ENCODE measurements around the gene PNLIP.

The PNLIP gene

DNA sequence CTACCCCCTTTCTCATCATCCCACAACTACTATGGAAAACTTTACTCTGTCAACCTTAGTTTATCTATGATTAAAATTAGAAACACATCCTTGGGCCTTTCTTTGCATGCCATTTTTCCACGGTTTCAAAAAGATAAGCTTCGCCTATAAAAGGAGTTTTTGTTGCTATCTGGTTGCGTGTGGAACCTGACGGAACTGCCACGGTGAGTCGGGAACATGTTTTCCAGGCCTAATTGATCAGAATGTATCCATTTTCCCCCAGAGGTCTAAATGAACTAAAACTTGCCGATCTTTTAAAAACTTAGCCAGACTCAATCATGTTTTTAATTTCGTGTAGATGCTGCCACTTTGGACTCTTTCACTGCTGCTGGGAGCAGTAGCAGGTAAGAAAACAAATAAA, at the start of gene PNLIP:
Gene PNLIP (plus strand): TSS at position 176 of the 400 bp plus-strand sequence. CDS start 162 bp downstream, at position 338.
- no peak for DNase-seq (ENCODE audit: low spot score)

DNA sequence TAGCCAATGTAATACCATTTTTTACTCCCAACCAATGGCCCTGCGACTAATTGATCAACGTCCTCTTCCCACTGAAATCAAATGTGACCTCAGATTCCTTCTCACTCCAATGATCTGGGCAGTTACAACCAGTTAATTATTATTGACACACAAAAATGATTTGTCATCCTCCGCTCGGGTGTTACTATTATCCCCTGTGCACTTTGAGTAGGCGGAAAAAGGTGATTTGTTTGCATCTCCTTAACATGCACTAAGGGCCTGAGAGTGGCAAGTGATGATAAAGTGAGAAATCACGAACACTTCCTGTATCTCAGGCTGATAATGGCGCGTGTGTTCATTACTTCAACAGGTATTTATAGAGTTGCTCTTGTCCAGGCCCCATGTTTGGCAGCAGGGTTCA, 40.9 kb upstream of the PNLIP start:
- no peak for DNase-seq (ENCODE audit: low spot score)

GRCh38 chr10:116510565-116510964, 35.2 kb upstream of the PNLIP start:
- DNase-seq (ENCODE audit: low spot score), result no peak

DNA sequence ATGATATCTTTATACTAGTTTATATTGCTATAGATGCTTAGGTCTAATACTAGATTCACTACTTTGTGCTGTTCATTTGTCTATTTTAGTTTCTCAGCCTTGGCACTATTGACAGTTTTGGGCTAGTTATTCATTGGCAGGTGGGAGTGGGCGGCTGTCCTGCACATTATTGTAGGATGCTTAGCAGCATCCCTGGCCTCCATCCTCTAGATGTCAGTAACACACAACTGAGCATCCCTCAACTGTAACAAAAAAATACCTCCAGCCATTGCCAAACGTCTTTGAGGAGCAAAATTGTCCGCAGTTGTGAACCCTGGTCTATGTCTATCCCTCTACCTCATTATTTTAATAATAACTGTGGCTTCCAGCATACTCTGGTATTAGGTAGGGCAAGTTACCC, 34.4 kb upstream of the PNLIP start:
- DNase-seq (ENCODE audit: low spot score), result no peak

DNA sequence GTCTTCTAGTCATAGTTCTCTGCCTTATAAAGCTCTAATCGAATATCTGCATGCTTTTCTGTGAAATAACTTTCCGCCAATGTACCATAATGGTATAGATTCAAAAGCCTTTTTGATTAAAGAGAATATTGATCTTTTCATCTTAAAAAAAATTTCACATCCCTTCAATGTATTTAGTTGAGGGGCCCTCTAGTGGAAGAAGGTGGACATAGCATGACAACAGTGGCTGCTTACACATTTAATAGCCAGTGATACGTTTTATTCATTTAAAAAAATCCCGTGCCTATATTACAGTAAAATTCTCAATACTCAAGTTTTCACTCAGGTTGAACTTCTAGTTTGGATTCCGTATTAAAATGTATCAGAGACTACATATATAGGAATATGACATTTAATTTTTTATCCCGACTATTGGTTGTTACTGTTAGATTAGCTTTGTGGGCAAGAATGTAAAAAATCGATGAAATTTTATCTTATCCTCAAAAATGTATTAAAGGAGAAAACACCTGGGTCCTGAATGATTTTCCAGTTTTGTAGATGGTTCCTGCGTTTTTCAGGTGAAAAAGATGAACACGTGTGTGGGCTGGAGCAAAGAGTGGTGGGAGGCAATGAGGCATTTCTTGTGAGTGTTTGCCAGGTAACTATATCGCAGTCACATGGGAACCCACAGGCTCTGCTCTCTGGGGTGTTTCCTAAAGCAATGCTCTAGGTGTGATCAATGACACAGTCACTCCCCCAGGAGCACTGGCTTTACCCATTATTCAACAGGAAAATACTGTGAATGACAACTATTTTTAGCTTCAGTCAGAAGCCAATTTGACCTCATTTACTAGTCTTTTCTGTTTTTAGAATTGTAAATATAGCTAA, 24.1 kb upstream of the PNLIP start:
- DNase-seq (ENCODE audit: low spot score), result no peak

- no peak for DNase-seq (ENCODE audit: low spot score)
Observed at GRCh38 chr10:116522803-116523381, 22.8 kb upstream of the PNLIP start.

- no peak for DNase-seq (ENCODE audit: low spot score)
Observed at GRCh38 chr10:116524736-116525135, 21.0 kb upstream of the PNLIP start.

DNA sequence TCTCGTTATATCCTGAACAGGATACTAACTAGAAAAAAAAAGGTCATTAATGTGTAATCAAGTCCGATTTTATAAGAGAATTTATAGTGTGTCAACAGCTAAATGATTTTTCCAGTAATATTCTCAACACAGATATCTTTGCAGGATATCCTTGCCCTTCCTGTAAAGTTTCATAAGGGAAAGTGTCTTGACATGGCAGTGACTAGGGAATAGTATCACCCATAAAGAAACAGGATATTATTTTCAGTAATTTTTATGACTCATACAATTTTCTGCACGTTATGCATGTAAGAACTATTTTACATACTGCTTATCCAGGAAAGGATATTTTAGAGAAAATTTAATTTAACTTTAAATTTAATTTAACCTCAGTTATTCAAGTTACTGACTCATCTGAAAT, 19.5 kb upstream of the PNLIP start:
- no peak for DNase-seq (ENCODE audit: low spot score)

GRCh38 chr10:116536810-116537209, 8.9 kb upstream of the PNLIP start:
- DNase-seq (ENCODE audit: low spot score), result no peak

DNA sequence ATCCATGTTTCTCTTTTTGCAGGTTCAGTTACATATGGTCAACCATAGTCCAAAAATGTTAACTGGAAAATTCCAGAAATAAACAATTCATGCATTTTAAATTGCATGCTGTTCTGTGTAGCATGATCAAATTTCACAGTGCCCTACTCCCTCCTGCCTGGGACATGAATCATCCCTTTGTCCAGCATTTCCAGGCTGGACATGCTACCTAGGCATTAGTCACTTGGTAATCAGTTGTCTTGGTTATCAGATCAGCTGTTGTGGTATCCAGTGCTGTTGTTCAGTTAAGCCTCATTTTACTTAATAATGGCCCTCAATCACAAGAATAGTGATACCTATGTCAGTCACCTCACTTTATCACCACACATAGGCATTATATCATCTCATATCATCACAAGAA, 7.3 kb upstream of the PNLIP start:
- DNase-seq (ENCODE audit: low spot score), result no peak

GRCh38 chr10:116538992-116539391, 6.7 kb upstream of the PNLIP start:
- DNase-seq (ENCODE audit: low spot score), result no peak

- DNase-seq (ENCODE audit: low spot score), result no peak
Observed at GRCh38 chr10:116540814-116541213, 4.9 kb upstream of the PNLIP start.

DNA sequence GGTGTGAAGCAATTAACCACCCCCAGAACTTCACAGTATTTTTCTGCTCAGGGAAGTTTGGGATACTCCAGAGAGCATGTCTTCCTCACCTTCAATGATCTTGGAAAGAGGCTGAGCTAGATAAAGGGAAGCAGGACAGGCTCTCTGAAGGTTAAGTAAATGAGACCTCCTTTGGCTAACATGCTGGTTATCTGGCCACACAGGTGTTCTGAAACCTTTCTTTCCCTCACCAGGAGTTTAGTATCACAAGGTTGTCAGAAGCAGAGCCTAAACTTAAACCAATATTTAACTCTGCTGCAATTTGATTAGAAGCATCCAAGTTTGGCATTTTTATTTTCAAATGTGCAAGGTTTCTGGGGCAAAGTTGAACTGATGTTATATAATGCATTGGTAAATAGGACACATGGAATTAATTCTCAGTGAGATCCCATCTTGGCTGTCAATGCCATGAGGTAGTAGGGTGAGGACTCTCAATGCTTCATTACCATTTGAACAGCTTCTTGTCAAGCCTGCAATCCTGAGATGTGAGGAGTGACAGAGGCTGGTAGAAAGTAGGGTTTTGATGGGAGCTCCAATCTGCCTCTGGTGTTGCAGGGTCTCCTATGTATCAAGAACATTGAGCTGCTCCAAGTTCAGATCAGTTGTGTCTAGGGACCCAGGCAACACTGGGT, 3.6 kb upstream of the PNLIP start:
- no peak for DNase-seq (ENCODE audit: low spot score)

DNA sequence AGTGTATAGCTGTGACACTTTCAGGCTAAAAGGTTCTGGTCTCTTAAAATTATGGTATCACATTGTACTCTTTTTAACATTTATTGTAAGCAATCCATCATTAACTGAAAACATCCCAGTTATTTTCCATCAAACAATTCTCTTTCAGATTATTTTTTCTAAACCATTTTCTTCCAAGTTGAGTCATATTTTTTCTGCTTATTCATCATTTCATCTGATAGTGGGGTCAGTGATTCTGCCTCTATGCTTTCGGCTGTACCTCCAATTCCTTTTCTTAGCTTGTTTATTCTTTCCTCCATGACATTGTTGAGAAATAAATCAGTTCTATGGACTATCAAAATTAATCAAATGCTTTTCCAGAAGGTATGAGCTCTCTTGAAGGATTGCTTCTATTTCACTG, 609 bp upstream of the PNLIP start:
- no peak for DNase-seq (ENCODE audit: low spot score)

DNA sequence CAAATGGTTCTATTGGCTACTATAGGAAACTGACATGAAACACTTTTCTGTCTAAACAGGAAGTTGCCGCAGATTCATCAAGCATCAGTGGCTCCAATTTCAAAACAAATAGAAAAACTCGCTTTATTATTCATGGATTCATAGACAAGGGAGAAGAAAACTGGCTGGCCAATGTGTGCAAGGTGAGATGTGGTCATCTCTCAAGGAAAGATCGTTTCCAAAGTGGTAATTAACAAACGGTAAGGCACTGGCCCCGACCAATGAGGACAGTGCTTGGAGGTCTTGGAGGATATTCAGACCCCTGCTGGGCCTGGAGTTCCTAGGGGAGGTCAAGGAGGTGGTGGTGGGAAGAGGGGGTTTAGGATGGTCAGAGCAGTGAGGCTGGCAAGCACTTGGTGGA, 2.6 kb downstream of the PNLIP start:
- no peak for DNase-seq (ENCODE audit: low spot score)

DNA sequence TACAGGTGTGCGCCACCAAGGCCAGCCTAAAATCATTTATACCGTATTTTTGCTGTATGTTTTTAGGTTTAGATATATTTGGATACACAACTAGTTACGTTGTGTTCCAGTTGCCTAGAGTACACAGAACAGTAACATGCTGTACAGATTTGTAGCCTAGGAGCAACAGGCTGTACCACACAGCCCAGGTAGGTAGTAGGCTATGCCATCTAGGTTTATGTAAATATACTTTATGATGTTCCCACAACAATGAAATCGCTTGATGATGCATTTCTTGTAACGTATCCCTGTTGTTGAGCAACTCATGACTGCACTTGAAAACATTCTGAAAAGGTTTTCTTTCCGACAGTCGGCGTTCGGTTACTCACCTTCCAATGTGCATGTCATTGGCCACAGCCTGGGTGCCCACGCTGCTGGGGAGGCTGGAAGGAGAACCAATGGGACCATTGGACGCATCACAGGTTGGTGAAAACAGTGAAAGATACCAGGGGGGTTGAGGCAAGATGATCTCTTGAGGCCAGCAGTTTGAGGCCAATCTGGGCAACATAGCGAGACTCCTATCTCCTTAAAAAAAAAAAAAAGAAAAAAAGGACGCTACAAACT, 7.7 kb downstream of the PNLIP start:
- DNase-seq (ENCODE audit: low spot score), result no peak

DNA sequence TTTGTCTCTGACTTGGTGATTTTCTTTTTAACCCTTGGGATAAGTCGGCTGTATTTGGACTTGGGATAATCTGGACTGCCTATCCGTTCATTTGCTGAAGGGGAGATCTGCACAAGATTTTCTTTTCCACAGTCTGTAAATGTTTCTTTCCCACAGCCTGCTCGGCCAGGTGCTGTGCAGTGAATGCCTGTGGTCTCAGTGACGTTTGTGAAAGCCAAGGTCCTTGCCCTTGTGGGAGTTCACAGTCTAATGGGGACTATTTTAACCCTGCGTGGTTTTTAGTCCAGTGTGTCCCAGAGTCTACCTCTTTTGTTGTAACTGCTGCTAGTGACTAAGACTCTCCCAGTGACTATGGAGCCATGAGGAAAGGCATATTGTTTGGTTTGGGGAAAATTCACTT, 8.9 kb downstream of the PNLIP start:
- DNase-seq (ENCODE audit: low spot score), result no peak

- no peak for DNase-seq (ENCODE audit: low spot score)
Observed at GRCh38 chr10:116555880-116556279, 10.1 kb downstream of the PNLIP start.

- no peak for DNase-seq (ENCODE audit: low spot score)
Observed at GRCh38 chr10:116557305-116557880, 11.7 kb downstream of the PNLIP start.

- no peak for DNase-seq (ENCODE audit: low spot score)
Observed at GRCh38 chr10:116565534-116565933, 19.8 kb downstream of the PNLIP start.

GRCh38 chr10:116566932-116567331, 21.2 kb downstream of the PNLIP start:
- no peak for DNase-seq (ENCODE audit: low spot score)

- no peak for DNase-seq (ENCODE audit: low spot score)
Observed at GRCh38 chr10:116567335-116567734, 21.6 kb downstream of the PNLIP start.

Measured in globus pallidus (tissue), 1 donor.